H1 (cell line): ENCODE data around the gene BEST3. TPM values are rescaled to one million over a fixed set of nuclear protein-coding genes. Genes with fewer than 3 reads are reported as not detected.

Experiments used
- CTCF ChIA-PET: fragments of 300-600 bp; sonication (Branson Sonifier 250); formaldehyde crosslinking; loops from one replicate; lab custom pipeline; 2021; ENCODE audit not compliant: partially characterized antibody; lab: Charles Lee
- POLR2A ChIA-PET: fragments of 300-600 bp; sonication (Branson Sonifier 250); formaldehyde crosslinking; loops from one replicate; lab custom pipeline; 2021; ENCODE audit warnings: inconsistent platforms; ENCODE audit not compliant: partially characterized antibody; lab: Charles Lee
- DNase-seq, 2 experiments: peaks; one replicate each; pipeline versions ENCODE4 v3.0.0 to v3.0.0-alpha.2; 2010 to 2022; ENCODE audit warnings: low spot score in 2 of 2, low read depth in 1 of 2, mixed read lengths in 1 of 2
- FAIRE-seq: peaks from 2 replicates; lab custom pipeline; 2011; peaks lifted over from hg19 to GRCh38; lab: Jason Lieb, UNC
- H2AFZ ChIP-seq: 2 replicates; pipeline ENCODE4 v1.8.1; 2012; ENCODE audit warnings: low read length, inconsistent platforms
- H2AK5ac ChIP-seq: 2 replicates; pipeline ENCODE4 v1.6.1; 2013; ENCODE audit warnings: low read depth, low read length
- H2BK120ac ChIP-seq: replicated peaks from 2 replicates; pipeline ENCODE3; 2013; ENCODE audit warnings: low read depth, low read length, inconsistent platforms
- H2BK12ac ChIP-seq: 2 replicates; pipeline ENCODE4 v1.6.1; 2013; ENCODE audit warnings: low read depth, low read length
- H2BK15ac ChIP-seq: 2 replicates; pipeline ENCODE4 v1.6.1; 2013; ENCODE audit warnings: low read length
- H2BK20ac ChIP-seq: 2 replicates; pipeline ENCODE4 v1.6.1; 2013; ENCODE audit warnings: low read length
- H2BK5ac ChIP-seq: 2 replicates; pipeline ENCODE4 v1.6.1; 2013; ENCODE audit warnings: low read depth, low read length
- H3K14ac ChIP-seq: 2 replicates; pipeline ENCODE4 v1.6.1; 2013; ENCODE audit warnings: inconsistent platforms; ENCODE audit not compliant: insufficient read length
- H3K18ac ChIP-seq: 2 replicates; pipeline ENCODE4 v1.6.1; 2013; ENCODE audit warnings: low read length; ENCODE audit errors: extremely low read depth
- H3K23ac ChIP-seq: 2 replicates; pipeline ENCODE4 v1.6.1; 2013; ENCODE audit warnings: inconsistent platforms; ENCODE audit not compliant: insufficient read length
- H3K23me2 ChIP-seq: 2 replicates; pipeline ENCODE4 v1.6.1; 2013; ENCODE audit warnings: low read depth, low read length
- H3K27ac ChIP-seq: 2 replicates; pipeline ENCODE4 v1.6.1; 2011; ENCODE audit warnings: low read depth, low read length, inconsistent platforms
- H3K27me3 ChIP-seq, 4 experiments: replicated peaks in 1 of 4; 1 replicate in 1 of 4; 2 replicates in 3 of 4; pipeline versions ENCODE4 v1.6.1 to v1.8.1; 2011 to 2013; ENCODE audit warnings: low read length in 3 of 4, mild to moderate bottlenecking in 3 of 4, inconsistent platforms in 2 of 4, mixed read lengths in 2 of 4, moderate library complexity in 1 of 4; ENCODE audit not compliant: control insufficient read depth in 3 of 4, insufficient read depth in 3 of 4; ENCODE audit errors: extremely low read depth in 1 of 4
- H3K36me3 ChIP-seq, 4 experiments: 2 replicates each; pipeline versions ENCODE4 v1.6.1 to v1.8.1; 2011 to 2013; ENCODE audit warnings: mild to moderate bottlenecking in 4 of 4, low read length in 3 of 4, moderate library complexity in 2 of 4, control low read depth in 1 of 4, inconsistent platforms in 1 of 4; ENCODE audit not compliant: insufficient read depth in 4 of 4, control insufficient read depth in 2 of 4
- H3K4ac ChIP-seq: replicated peaks from 2 replicates; pipeline ENCODE3; 2013; ENCODE audit warnings: low read length, low read depth, mixed read lengths, inconsistent platforms; ENCODE audit not compliant: insufficient read length
- H3K4me1 ChIP-seq, 4 experiments: replicated peaks in 1 of 4; 1 replicate in 1 of 4; 2 replicates in 3 of 4; pipeline versions ENCODE4 v1.6.1 to v1.8.1; 2011 to 2013; ENCODE audit warnings: low read length in 3 of 4, inconsistent platforms in 2 of 4, mixed read lengths in 1 of 4; ENCODE audit not compliant: insufficient read depth in 4 of 4, control insufficient read depth in 3 of 4
- H3K4me2 ChIP-seq, 2 experiments: 2 replicates each; pipeline versions ENCODE4 v1.6.1 to v1.8.1; 2011 to 2013; ENCODE audit warnings: low read depth in 2 of 2, low read length in 2 of 2, control low read depth in 1 of 2, inconsistent platforms in 1 of 2, mild to moderate bottlenecking in 1 of 2; ENCODE audit not compliant: insufficient read depth in 1 of 2
- H3K4me3 ChIP-seq, 4 experiments: fragments of 200-600, 300-600 bp in 1 of 4; sonication (generic), shearing (Covaris generic), sonication (Bioruptor Twin) in 1 of 4; 2 replicates each; pipeline versions ENCODE4 v1.5.1 to v1.8.1; 2011 to 2016; ENCODE audit warnings: low read length in 4 of 4, low read depth in 3 of 4, control low read depth in 2 of 4, inconsistent platforms in 2 of 4, mild to moderate bottlenecking in 2 of 4, mixed read lengths in 1 of 4, moderate library complexity in 1 of 4; ENCODE audit not compliant: insufficient read depth in 2 of 4; ENCODE audit errors: extremely low read depth in 1 of 4
- H3K56ac ChIP-seq: replicated peaks from 2 replicates; pipeline ENCODE3; 2013; ENCODE audit warnings: low read depth, mild to moderate bottlenecking, mixed read lengths, low read length, inconsistent platforms; ENCODE audit not compliant: insufficient read length
- H3K79me1 ChIP-seq: 2 replicates; pipeline ENCODE4 v1.6.1; 2013; ENCODE audit warnings: low read depth, low read length, control low read depth
- H3K79me2 ChIP-seq, 2 experiments: 2 replicates each; pipeline versions ENCODE4 v1.6.1 to v1.8.1; 2012 to 2013; ENCODE audit warnings: low read length in 2 of 2, mild to moderate bottlenecking in 2 of 2, inconsistent platforms in 1 of 2; ENCODE audit not compliant: insufficient read depth in 2 of 2, control insufficient read depth in 1 of 2
- H3K9ac ChIP-seq, 4 experiments: replicated peaks in 1 of 4; 1 replicate in 1 of 4; 2 replicates in 3 of 4; pipeline versions ENCODE4 v1.6.1 to v1.8.1; 2011 to 2013; ENCODE audit warnings: low read depth in 3 of 4, low read length in 3 of 4, control low read depth in 2 of 4, mild to moderate bottlenecking in 2 of 4, moderate library complexity in 2 of 4, inconsistent platforms in 1 of 4; ENCODE audit errors: extremely low read depth in 1 of 4
- H3K9me3 ChIP-seq, 2 experiments: 2 replicates each; pipeline versions ENCODE4 v1.6.1 to v1.8.1; 2012 to 2013; ENCODE audit warnings: mild to moderate bottlenecking in 2 of 2, moderate library complexity in 2 of 2, control low read depth in 1 of 2, inconsistent platforms in 1 of 2, low read depth in 1 of 2, low read length in 1 of 2, mixed read lengths in 1 of 2; ENCODE audit not compliant: insufficient read depth in 2 of 2
- H4K20me1 ChIP-seq, 2 experiments: replicated peaks in 1 of 2; 2 replicates each; pipeline versions ENCODE3 to v1.8.1; 2011 to 2013; ENCODE audit warnings: inconsistent platforms in 2 of 2, low read length in 2 of 2, mild to moderate bottlenecking in 1 of 2; ENCODE audit not compliant: insufficient read depth in 2 of 2, control insufficient read depth in 1 of 2
- H4K5ac ChIP-seq: 2 replicates; pipeline ENCODE4 v1.6.1; 2013; ENCODE audit warnings: low read length, low read depth, mixed read lengths, inconsistent platforms; ENCODE audit not compliant: insufficient read length
- H4K8ac ChIP-seq: 2 replicates; pipeline ENCODE4 v1.8.0; 2013; ENCODE audit warnings: mild to moderate bottlenecking, moderate library complexity, low read length, inconsistent platforms; ENCODE audit not compliant: insufficient read depth; ENCODE audit errors: extremely low read depth
- H4K91ac ChIP-seq: replicated peaks from 2 replicates; pipeline ENCODE3; 2013; ENCODE audit warnings: low read length, mixed read lengths, inconsistent platforms; ENCODE audit not compliant: insufficient read length
- CTBP2 ChIP-seq: IDR thresholded peaks from 2 replicates; pipeline ENCODE4 v1.7.0; 2011; ENCODE audit warnings: borderline replicate concordance, mild to moderate bottlenecking, moderate library complexity, mixed read lengths, low read length; ENCODE audit not compliant: insufficient read depth, insufficient read length
- NANOG ChIP-seq: IDR thresholded peaks from 2 replicates; pipeline ENCODE4 v1.6.1; 2011; ENCODE audit warnings: low read length, low read depth, mild to moderate bottlenecking, inconsistent platforms; ENCODE audit not compliant: insufficient read depth, poor library complexity, severe bottlenecking
- WGBS, 2 experiments: shearing (Covaris generic) in 1 of 2; methylation state at CpG; one replicate each; pipeline versions ENCODE4 v1.1.6 to v1.1.7; 2013 to 2015; ENCODE audit warnings: low lambda C conversion rate in 2 of 2, mixed read lengths in 2 of 2, inconsistent platforms in 1 of 2, low coverage in 1 of 2, missing lambda C conversion rate in 1 of 2; ENCODE audit not compliant: insufficient replicate concordance in 2 of 2, insufficient coverage in 1 of 2, insufficient read length in 1 of 2; ENCODE audit errors: extremely low coverage in 1 of 2, missing lambda C conversion rate in 1 of 2; 5-methylcytosine and 5-hydroxymethylcytosine counted together
- polyA plus RNA-seq, 7 experiments: library from polyadenylated mRNA; depleted of rRNA in 3 of 7; stranded (reverse) in 5 of 7; unstranded in 2 of 7; fragments of >200 nt in 5 of 7; fragments of 200-250 nt in 2 of 7; gene quantifications; 1 replicate in 5 of 7; 2 replicates in 1 of 7; 4 replicates in 1 of 7; pipeline versions ENCODE4 v1.2.1 to v1.2.3, GENCODE V29; 2011 to 2013; ENCODE audit warnings: missing spikeins in 2 of 7, mixed read lengths in 2 of 7
- total RNA-seq: library from RNA; stranded (reverse); fragmentation: NEBNext Ultra II Directional; extraction: Animal tissue kit (Norgen Biotek cat#: 25700); gene quantifications from 2 replicates; pipeline ENCODE4 v1.2.1, GENCODE V29; 2021

BEST3 gene
- total and polyA plus RNA-seq, 2 of the 8 experiments (the other 6 are each of a cell fraction or from before 2014, with no cell fraction given) = 0.17 TPM; not detected in 1

DNA sequence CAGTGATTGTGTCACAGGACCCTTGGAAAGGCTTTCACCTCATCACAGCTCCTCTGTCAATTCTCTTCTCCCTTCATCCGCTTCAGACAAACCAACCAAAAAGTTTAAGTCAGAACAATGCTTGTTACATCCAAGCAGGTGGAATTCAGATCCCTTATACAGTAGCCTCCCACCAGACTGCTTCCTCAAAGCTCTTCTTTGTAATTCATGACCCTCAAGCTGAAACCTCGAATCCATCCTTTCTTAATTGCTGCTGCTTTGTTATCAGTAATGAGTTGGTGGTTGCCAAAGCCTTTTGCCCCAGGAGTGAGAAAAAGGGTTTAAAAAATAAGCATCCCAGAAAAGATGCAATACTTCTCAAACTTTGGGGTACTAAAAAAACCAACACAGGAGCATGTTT is 9.5 kb downstream of the BEST3 start:
- TF ChIP-seq CTBP2 (no peak), NANOG (peak; percentile 61)
- Histone ChIP-seq H3K4me3 (no peak overlapping the region), H3K27ac (no peak overlapping the region), H3K4me2 (peak overlapping the region; percentile 5 to 14; a peak in 2 of 4 replicates), H3K79me2 (no peaks in the 10 kb centered on the region), H2BK120ac (no peak overlapping the region), H3K9ac (no peak overlapping the region), H2AK5ac (no peak overlapping the region), H4K5ac (no peak overlapping the region), H4K91ac (no peak overlapping the region), H3K23ac (no peak overlapping the region), H3K27me3 (no peaks in the 10 kb centered on the region), H2AFZ (no peak overlapping the region; the same call in 1 of the 2 replicates), H3K4me1 (peaks cover 5 to 9% (median 8%) of the 10 kb centered on the region in 4 experiments; a peak in 4 of 7 replicates), H2BK15ac (no peak overlapping the region), H3K56ac (no peak overlapping the region), H3K4ac (no peak overlapping the region), H3K36me3 (no peaks in the 10 kb centered on the region; a peak in 1 of 8 replicates), H3K18ac (no peak overlapping the region), H2BK20ac (no peak overlapping the region), H3K9me3 (no peaks in the 10 kb centered on the region), H3K14ac (no peak overlapping the region), H4K20me1 (no peaks in the 10 kb centered on the region), H2BK5ac (no peak overlapping the region), H3K79me1 (no peaks in the 10 kb centered on the region), H2BK12ac (no peak overlapping the region; the same call in 1 of the 2 replicates), H4K8ac (no peak overlapping the region), H3K23me2 (no peaks in the 10 kb centered on the region)
- 60% methylated on average over 2 of the region's 2 CpGs; no CpG with 5 or more reads in 1 of the 2 experiments for WGBS, 2 experiments
- ChIA-PET CTCF (interaction anchor here (0.8 to 1.4 kb wide), 3 partner anchors 9 to 867 kb away, joined by 3 to 5 read pairs (median 3); partner anchors contain the start of gene BEST3), POLR2A (interaction anchor here (0.6 kb wide), 1 partner anchor 535 kb away, joined by 3 read pairs; no protein-coding TSS in a partner anchor)
- DNase-seq (no peak), FAIRE-seq (peak; percentile 65)
